ENCODE measurements around the gene CDC42BPA.

GRCh38 chr1:227268943-227269342 lies 49.3 kb downstream of the CDC42BPA start:
- no peak for TF ChIP-seq POLR2AphosphoS5 (IDR thresholded peaks at IDR 0.05; ENCODE audit: low read depth, low read length)
- no peak for TF ChIP-seq SIN3A (IDR thresholded peaks at IDR 0.05; ENCODE audit: borderline replicate concordance, insufficient read depth, low read length)
- no peak for TF ChIP-seq TAF1 (IDR thresholded peaks at IDR 0.05; ENCODE audit: borderline replicate concordance, insufficient read depth, low read length)
- no peak for TF ChIP-seq REST (IDR thresholded peaks at IDR 0.05; ENCODE audit: insufficient read depth in 1 of 2, low read depth in 2 of 2, low read length in 2 of 2)
